GM12872 (cell line): ENCODE results near the gene KLHL7.

Experiments used
- TF ChIP-seq, protein P1 (sequence below): IDR thresholded peaks from 3 replicates; pipeline ENCODE4 v1.5.1; 2011; ENCODE audit warnings: low read depth, mild to moderate bottlenecking, low read length, moderate library complexity; ENCODE audit not compliant: insufficient read depth

Gene KLHL7

DNA sequence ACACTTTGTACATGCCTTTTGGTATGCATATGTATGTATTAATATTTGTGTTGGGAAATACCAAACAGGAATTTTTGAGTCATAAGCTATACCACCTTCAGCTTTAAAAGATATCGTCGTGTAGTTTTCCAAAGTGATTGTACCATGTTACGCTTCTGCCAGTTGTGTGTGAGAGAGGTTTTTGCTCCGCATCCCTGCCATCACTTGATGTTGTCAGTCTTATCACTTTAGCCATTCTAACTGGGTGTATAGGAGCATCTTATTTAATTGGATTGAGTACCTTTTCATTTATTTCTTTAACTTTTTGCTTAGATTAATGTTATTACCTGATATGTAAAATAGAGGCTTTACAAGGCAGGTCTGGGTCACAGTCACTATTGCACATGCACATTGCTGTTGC lies 3.4 kb downstream of the KLHL7 start:
- TF ChIP-seq, protein P1, sequence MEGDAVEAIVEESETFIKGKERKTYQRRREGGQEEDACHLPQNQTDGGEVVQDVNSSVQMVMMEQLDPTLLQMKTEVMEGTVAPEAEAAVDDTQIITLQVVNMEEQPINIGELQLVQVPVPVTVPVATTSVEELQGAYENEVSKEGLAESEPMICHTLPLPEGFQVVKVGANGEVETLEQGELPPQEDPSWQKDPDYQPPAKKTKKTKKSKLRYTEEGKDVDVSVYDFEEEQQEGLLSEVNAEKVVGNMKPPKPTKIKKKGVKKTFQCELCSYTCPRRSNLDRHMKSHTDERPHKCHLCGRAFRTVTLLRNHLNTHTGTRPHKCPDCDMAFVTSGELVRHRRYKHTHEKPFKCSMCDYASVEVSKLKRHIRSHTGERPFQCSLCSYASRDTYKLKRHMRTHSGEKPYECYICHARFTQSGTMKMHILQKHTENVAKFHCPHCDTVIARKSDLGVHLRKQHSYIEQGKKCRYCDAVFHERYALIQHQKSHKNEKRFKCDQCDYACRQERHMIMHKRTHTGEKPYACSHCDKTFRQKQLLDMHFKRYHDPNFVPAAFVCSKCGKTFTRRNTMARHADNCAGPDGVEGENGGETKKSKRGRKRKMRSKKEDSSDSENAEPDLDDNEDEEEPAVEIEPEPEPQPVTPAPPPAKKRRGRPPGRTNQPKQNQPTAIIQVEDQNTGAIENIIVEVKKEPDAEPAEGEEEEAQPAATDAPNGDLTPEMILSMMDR = no peak

DNA sequence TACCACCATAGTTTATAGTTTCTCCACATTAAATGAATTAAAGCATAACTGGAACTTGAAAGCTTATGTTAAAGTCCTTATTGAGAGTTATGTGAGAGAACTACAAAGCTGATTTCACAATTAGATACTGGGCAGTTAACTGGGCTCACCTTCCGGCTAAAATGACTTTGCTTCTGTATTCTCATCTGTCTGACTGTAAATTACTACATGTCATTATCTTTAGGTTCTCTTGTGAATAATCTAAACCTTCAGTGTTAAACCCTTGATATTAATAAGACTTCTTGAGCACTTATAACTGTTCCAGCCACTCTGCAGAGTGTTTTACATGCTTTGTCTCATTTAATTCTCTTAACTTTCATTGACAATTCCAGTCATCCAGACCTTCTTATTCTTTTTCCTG lies 3.9 kb downstream of the KLHL7 start:
- TF ChIP-seq, protein P1 = no peak

DNA sequence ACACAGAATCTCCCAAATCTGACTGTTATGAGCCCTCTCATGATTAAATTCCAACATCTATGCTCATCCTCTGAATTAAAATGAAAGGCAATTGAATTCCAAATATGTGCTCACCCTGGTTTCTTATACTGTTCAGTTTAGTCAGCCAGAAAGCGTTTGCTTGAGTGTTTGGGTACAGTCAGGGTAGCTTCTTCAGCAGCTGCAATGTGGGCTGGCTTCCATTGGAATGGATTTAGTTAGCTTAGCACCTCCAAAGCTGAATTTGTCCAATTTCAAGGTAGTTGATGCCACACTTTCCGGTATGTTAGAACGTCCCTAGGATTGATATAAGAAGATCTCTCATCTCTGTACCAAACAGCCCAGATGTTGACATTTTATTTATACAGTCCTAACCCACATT lies 9.3 kb downstream of the KLHL7 start:
- TF ChIP-seq, protein P1 = no peak

DNA sequence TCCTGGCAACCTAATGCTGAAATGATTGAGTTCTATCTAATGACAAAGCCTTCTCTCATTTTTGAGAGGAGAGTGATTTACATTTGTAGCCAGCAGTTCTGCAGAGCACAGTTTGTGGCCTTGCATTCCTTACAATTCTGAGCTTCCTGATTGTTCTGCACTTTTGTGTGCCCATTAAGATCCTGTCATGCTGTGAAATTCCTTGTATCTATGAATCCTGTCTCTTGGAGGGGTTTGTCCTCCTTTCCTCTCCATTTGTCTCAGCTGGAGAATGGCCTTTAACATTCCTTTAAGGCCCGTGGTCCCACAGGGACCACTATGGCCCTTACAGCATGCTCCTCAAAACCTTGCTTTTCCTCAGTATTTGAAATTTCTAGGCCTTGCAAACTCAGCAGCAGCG lies 10.4 kb downstream of the KLHL7 start:
- TF ChIP-seq, protein P1 = no peak

DNA sequence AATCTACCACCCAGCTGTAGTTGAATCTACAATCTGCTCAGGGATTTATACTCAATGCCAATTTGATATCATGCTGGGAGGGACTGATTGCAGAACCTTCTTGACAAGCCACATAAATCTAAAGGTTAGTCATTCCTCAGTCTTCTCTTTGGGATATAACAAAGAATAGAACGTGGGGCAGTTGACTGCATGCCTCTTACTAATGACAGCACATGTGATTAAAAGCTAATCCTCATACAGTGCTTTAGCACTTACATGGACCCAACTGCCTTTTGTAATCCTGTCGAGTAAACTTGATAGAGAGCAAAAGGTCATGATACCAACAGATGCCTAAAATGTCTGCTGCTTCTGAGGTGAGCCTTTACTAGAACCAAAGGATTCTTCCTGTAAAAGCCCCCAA lies 12.3 kb downstream of the KLHL7 start:
- TF ChIP-seq, protein P1 = no peak

DNA sequence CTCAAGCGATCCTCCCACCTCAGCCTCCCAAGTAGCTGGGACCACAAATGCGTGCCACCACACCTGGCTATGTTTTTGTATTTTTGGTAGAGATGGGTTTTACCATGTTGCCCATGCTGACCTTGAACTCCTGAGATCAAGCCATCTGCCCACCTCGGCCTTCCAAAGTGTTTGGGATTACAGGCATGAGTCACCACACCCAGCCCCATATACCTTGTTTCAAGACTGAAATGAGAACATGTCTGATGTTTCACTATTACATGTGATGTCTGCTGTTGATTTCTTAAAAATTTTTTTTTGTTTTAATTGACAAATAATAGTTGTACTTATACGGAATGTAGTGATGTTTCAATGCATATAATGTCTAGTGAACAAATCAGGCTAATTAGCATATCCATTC lies 14.5 kb downstream of the KLHL7 start:
- TF ChIP-seq, protein P1 = no peak

DNA sequence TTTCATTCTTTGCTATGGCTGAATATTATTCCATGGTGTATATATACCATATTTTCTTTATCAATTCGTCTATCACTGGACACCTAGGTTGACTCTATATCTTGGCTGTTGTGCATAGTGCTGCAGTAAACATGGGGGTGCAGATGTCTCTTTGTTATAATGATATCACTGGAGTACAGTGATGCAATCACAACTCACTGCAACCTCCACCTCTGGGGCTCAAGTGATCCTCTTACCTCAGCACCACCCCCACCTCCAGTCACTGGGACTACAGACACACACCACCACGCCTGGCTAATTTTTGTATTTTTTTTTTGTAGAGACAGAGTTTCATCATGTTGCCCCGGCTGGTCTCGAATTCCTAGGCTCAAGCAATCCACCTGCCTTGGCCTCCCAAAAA lies 15.6 kb downstream of the KLHL7 start:
- TF ChIP-seq, protein P1 = no peak

DNA sequence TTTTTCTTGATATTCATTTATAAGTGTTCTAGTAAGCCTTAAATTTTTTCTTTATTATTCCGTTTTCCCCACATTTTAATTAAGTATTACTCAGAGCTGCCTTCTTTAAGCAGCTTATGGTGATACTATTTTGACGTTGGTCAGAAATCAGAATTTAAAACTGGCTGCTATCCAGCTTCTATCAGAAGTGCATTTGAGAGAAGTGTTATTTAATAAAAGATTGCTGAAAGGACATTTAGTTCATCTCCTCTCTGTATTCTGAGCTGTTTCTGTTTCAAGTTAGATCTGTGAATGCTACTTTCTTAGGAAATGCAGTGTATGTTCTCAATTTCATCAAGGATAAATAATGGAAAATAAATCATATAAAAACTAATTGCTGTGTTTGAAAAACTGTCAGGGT lies 17.4 kb downstream of the KLHL7 start:
- TF ChIP-seq, protein P1 = no peak
